BJ (cell line): ENCODE data around the gene CTSE. TPM values are rescaled to one million over a fixed set of nuclear protein-coding genes. Genes with fewer than 3 reads are reported as not detected.

Experiments
- CTCF ChIA-PET: fragments of 350-600 bp; formaldehyde crosslinking; extraction: SDS; loops from one replicate; lab custom pipeline; 2021; ENCODE audit warnings: antibody characterized with exemption, inconsistent platforms; lab: Yijun Ruan, JAX
- POLR2A ChIA-PET: fragments of 300-600 bp; sonication (Branson Sonifier 250); formaldehyde crosslinking; extraction: SDS; loops from one replicate; lab custom pipeline; 2021; ENCODE audit warnings: antibody characterized with exemption; lab: Charles Lee
- DNase-seq: peaks from one replicate; pipeline ENCODE4 v3.0.0-alpha.2; 2011; ENCODE audit warnings: low read depth
- H3K27me3 ChIP-seq: 2 replicates; pipeline ENCODE4 v1.6.0; 2011; ENCODE audit warnings: low read length; ENCODE audit not compliant: control insufficient read depth, insufficient read depth
- H3K36me3 ChIP-seq: 2 replicates; pipeline ENCODE4 v1.5.1; 2011; ENCODE audit warnings: low read length; ENCODE audit not compliant: control insufficient read depth, insufficient read depth
- H3K4me3 ChIP-seq: 2 replicates; pipeline ENCODE4 v1.5.1; 2011; ENCODE audit warnings: low read depth, mild to moderate bottlenecking, control low read depth, low read length
- CTCF ChIP-seq: IDR thresholded peaks from 2 replicates; pipeline ENCODE4 v1.5.1; 2011; ENCODE audit warnings: low read depth, mild to moderate bottlenecking, control low read depth, inconsistent platforms, low read length, moderate library complexity; ENCODE audit not compliant: insufficient read depth
- polyA plus RNA-seq: library from polyadenylated mRNA; depleted of rRNA; stranded (reverse); fragments of >200 nt; gene quantifications from 2 replicates; pipeline ENCODE4 v1.2.3, GENCODE V29; 2011

CTSE gene
- polyA plus RNA-seq, 1 experiment, result not detected

- ChIA-PET POLR2A (interaction anchor here (0.5 to 1.0 kb wide), 3 partner anchors 58 to 129 kb away, joined by 3 to 6 read pairs (median 3); no protein-coding TSS in a partner anchor), CTCF (interaction anchor here (0.6 to 12.7 kb wide), 57 partner anchors 9 to 389 kb away, joined by 3 to 514 read pairs (median 5); partner anchors contain the start of genes RAB29, RAB7B and SLC26A9)
- peak; percentile 96 for TF ChIP-seq CTCF
- no peaks in the 10 kb centered on the region for H3K36me3 ChIP-seq
- no peak overlapping the region for H3K4me3 ChIP-seq
- DNase-seq, result no peak
- no peaks in the 10 kb centered on the region for H3K27me3 ChIP-seq
These were observed 46.2 kb downstream of the CTSE start for GRCh38 chr1:205977402-205978014.

- no peaks in the 10 kb centered on the region for H3K36me3 ChIP-seq
- H3K27me3 ChIP-seq, result no peaks in the 10 kb centered on the region
- no peak overlapping the region for H3K4me3 ChIP-seq
- ChIA-PET POLR2A (interaction anchor here (0.6 to 1.0 kb wide), 3 partner anchors 58 to 188 kb away, joined by 3 to 7 read pairs (median 6); no protein-coding TSS in a partner anchor), CTCF (interaction anchor here (0.6 to 12.7 kb wide), 53 partner anchors 10 to 388 kb away, joined by 3 to 514 read pairs (median 5); partner anchors contain the start of genes RAB29, RAB7B and SLC26A9)
- no peak for DNase-seq
- peak; percentile 26 for TF ChIP-seq CTCF
These were observed 46.8 kb downstream of the CTSE start for GRCh38 chr1:205976708-205977401.

GRCh38 chr1:205976036-205976435, 47.7 kb downstream of the CTSE start:
- no peak for TF ChIP-seq CTCF
- Histone ChIP-seq H3K27me3 (no peaks in the 10 kb centered on the region), H3K36me3 (no peaks in the 10 kb centered on the region), H3K4me3 (no peak overlapping the region)
- POLR2A ChIA-PET, result no interaction called here
- CTCF ChIA-PET, result interaction anchor here (1.1 to 12.7 kb wide), 10 partner anchors 12 to 318 kb away, joined by 3 to 514 read pairs (median 52); partner anchors contain the start of gene SLC26A9
- DNase-seq, result no peak

- H3K27me3 ChIP-seq, result no peaks in the 10 kb centered on the region
- TF ChIP-seq CTCF, result no peak
- POLR2A ChIA-PET, result no interaction called here
- no peak overlapping the region for H3K4me3 ChIP-seq
- CTCF ChIA-PET, result interaction anchor here (2.6 to 11.2 kb wide), 2 partner anchors 25 to 58 kb away, joined by 12 to 514 read pairs; no protein-coding TSS in a partner anchor
- DNase-seq, result no peak
- H3K36me3 ChIP-seq, result no peaks in the 10 kb centered on the region
These were observed 48.2 kb downstream of the CTSE start for GRCh38 chr1:205975387-205975998.

GRCh38 chr1:205974712-205975111, 49.0 kb downstream of the CTSE start:
- Histone ChIP-seq H3K27me3 (no peaks in the 10 kb centered on the region), H3K36me3 (no peaks in the 10 kb centered on the region), H3K4me3 (no peak overlapping the region)
- DNase-seq, result no peak
- ChIA-PET POLR2A (no interaction called here), CTCF (no interaction called here)
- no peak for TF ChIP-seq CTCF
